Measurements from ENCODE around the gene CPM. TPM values are rescaled to one million over a fixed set of nuclear protein-coding genes. Genes with fewer than 3 reads are reported as not detected.

The CPM gene
- polyA plus RNA-seq, 3 donors: 10.7 to 81.3 (median 74.8) TPM

DNA sequence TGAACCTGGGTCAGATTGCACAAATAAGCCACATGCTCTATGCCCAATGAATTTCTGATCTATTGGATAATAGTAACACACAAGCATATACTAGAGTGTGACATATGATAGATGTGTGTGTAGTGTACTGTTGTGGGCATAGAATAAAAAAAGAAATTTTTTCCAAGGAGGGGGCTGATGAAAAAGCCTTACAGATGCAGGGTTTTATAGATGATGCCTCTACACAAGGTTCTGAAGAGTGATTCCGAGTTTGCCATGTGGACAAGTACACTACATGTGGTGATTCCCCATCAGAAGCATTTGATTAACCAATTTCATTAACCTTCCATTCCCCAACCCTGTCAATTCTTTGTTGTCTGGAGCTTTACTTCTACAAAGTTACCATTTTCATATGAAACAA is 45.3 kb downstream of the CPM start:
- no peak overlapping the region for H3K27ac ChIP-seq (ENCODE audit: low read depth, low read length)
- WGBS, 3 donors: 93 to 95% (median 94%) methylated on average over 1 of the region's 1 CpG

DNA sequence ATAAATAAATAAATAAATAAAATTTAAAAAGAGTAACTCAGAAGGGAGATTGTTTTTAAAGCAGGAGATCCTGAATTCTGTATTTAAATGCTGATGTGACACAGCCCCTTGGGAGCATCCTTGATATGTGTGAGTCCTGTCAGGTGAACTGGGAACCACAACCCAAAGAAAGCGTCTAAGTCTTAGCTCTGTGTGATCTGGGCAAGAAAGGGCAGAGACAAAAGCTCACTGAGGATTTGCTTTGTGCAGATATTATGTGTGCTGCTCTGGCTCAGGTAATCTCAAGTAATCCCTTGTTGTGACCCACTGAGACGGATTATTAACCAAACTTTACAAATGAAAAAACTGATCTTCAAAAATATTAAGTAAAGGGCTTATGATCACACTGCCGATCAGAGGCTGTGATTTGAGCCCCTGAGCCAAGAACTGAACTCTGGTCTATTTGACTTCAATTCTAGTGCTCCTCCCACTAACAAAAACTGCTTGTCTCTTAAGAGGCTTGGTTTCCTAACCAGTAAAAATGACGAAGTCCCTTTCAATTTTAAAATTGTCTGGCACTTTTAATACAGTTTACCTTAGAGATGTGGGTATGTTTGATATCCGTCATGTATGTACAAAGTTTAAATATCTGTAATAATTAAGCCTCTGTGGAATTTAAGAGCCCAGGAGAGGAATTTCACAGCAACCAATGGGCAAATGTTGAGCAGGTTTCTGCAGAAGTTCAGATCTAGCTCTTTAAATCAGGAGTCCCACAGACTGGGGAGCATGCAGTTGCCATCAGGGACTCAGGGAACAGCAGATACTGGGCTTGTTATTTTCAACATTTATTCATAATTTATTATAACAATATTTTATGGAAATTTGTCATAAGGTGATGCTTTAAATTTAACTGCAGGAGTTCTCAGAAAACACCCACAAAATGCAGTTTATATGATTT is 46.1 kb downstream of the CPM start:
- H3K27ac ChIP-seq (ENCODE audit: low read depth, low read length): no peak overlapping the region
- 72 to 75% (median 74%) methylated on average over 5 of the region's 5 CpGs for WGBS, 3 donors

GRCh38 chr12:68885381-68885780 is 47.6 kb downstream of the CPM start:
- H3K27ac ChIP-seq (ENCODE audit: low read depth, low read length): no peak overlapping the region
- WGBS, 3 donors: 83 to 90% (median 89%) methylated on average over 3 of the region's 3 CpGs

DNA sequence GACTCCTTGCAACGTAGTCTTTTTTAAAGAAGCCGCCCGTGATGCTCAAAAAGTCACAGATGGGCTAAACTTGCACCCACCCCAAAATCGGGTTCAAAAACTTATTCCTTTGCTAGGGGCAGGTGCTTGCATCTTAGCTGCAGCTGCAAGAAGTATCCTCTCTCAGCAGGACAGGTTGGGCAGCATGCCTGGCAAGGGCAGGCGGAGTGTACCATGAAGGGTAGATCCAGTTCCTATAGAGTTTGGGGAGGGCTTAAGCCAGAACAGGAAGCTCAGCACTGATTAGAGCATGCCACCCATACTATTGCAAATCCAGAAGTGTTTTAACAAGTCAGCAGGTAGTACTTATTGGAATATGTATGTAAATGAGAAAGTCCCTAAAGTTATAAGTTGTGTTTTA is 48.7 kb downstream of the CPM start:
- no peak overlapping the region for H3K27ac ChIP-seq (ENCODE audit: low read depth, low read length)
- WGBS, 3 donors: 86 to 97% (median 97%) methylated on average over 5 of the region's 5 CpGs

DNA sequence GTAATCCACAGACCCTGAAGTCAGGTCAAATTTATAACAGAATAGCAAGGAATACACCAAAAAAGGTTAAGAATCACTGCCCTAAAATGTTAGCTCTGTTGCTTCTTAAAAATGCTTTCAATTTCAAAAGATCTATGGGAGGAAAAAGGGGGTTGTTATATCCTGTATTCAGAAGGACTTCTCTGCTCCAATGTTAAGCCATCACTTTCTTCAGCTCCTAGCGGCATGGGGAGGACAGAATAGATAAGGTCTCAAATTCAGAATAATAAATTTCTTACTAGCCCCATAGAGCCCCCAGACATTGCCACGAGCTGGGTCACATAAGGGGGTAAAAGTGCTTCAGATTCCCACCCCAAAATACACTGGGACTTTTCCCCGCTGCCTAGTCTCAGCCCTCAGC is 49.8 kb downstream of the CPM start:
- H3K27ac ChIP-seq (ENCODE audit: low read depth, low read length): no peak overlapping the region
- WGBS, 3 donors: 81 to 91% (median 86%) methylated on average over 3 of the region's 3 CpGs

DNA sequence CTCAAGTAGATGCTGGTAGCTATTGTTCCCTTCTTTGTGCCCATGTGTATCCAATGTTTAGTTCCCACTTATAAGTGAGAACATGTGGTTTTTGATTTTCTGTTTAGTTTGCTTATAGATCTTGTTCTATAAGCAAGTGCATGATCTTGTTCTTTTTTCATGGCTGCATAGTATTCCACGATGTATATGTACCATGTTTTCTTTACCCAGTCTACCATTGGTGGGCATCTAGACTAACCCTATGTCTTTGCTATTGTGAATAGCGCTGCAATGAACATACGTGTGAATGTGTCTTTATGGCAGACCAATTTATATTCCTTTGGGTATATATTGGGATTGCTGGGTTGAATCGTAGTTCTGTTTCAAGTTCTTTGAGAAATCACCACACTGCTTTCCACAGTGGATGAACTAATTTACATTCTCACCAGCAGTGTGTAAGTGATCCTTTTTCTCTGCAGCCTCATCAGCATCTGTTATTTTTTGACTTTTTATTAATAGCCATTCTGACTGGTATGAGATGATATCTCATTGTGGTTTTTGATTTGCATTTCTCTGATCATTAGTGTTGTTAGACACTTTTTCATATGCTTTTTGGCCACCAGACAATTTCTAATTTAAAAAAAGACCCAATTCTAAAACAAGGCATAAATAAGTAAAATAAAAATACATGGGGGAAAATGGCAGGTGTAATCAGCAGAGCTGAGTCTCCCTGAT is 50.6 kb downstream of the CPM start:
- WGBS, 3 donors: 94 to 99% (median 95%) methylated on average over 4 of the region's 4 CpGs
- H3K27ac ChIP-seq (ENCODE audit: low read depth, low read length): no peak overlapping the region

DNA sequence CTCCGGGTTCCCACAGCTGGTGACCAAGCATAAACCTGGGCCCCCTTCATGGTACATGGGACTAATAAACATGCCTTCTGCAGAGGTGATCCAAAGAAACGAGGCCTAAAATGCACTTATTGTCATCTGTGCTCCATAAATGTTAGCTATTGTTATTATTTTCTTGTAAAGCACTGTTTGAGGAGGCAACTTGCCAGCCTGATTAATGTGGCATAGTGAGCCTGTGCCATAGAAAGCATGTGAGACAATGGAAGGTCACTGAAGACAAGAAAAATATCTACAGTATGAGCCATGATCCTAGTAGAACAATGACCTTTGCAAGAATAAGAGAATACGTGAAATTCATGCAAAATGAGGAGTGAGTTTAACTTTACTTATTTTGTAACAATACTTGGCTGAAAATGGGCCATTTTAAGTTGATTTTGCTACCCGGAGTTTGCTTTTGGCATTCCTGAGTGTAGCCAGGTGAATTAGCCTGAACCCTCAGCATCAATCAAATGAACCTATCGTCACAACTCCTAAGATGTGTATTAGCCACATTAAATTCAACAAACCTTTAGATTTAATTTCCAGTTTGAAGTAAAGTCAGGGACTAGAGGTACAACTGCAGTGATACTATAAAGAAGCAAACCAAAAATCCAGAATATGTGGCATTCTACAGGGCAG is 52.2 kb downstream of the CPM start:
- H3K27ac ChIP-seq (ENCODE audit: low read depth, low read length): no peak overlapping the region
- WGBS, 3 donors: 71 to 89% (median 84%) methylated on average over 5 of the region's 5 CpGs

DNA sequence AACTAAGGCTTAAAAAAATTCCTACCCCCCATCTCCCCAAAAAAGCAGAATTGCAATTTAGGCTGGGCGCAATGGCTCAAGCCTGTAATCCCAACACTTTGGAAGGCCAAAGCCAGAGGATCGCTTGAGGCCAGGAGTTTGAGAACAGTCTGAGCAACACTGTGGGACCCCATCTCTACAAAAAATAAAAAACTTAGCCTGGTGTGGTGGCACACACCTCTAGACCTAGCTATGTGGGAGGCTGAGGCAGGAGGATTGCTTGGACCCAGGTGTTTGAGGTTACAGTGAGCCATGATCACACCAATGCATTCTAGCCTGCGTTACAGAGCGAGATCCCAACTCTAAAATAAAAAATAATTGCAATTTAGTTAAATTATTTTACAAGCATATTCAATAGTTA is 54.1 kb downstream of the CPM start:
- no peak overlapping the region for H3K27ac ChIP-seq (ENCODE audit: low read depth, low read length)
- 96 to 98% (median 97%) methylated on average over 4 of the region's 4 CpGs for WGBS, 3 donors

- no peak overlapping the region for H3K27ac ChIP-seq (ENCODE audit: low read depth, low read length)
- whole genome bisulfite sequencing, 3 donors: 93 to 94% (median 93%) methylated on average over 4 of the region's 4 CpGs
These were observed 54.7 kb downstream of the CPM start for GRCh38 chr12:68878283-68878682.

- H3K27ac ChIP-seq (ENCODE audit: low read depth, low read length): no peak overlapping the region
- WGBS, 3 donors: 95 to 98% (median 96%) methylated on average over 4 of the region's 4 CpGs
These were observed 55.4 kb downstream of the CPM start for GRCh38 chr12:68877583-68877982.

DNA sequence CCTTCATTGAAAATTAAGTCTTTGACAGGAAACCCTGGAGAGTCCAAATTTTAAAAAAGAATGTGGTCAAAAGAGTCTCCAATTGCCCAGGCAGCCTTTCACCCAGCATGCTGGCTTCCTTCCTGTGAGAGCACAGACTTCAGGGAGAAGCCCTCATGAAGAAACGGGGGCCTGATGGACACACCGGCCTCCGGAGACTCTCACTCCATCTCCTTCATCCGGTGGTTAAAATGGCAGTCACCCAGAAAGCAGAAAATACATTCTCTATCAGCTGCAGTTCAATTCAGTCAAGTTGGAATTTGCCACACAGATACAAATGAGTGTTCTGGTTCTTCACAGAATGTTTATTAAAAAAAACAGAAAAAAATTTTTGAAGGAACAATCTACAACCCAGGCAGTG is 56.5 kb downstream of the CPM start:
- WGBS, 3 donors: 11 to 37% (median 14%) methylated on average over 4 of the region's 4 CpGs
- no peak overlapping the region for H3K27ac ChIP-seq (ENCODE audit: low read depth, low read length)

DNA sequence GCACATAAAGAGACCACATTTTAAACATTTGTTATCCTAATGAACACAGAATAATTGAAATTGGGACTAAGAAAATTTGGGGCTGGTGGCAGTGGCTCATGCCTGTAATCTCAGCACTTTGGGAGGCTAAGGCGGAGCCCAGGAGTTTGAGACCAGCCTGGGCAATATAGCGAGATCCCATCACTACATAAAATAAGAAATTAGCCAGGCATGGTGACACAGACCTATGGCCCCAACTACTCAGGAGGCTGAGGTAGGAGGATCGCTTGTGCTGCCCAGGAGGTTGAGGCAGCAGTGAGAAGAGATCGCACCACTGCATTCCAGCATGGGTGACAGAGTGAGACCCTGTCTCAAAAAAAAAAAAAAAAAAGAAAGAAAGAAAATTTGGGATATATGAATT is 59.7 kb downstream of the CPM start:
- 96 to 97% (median 96%) methylated on average over 4 of the region's 4 CpGs for WGBS, 3 donors
- H3K27ac ChIP-seq (ENCODE audit: low read depth, low read length): no peak overlapping the region

- H3K27ac ChIP-seq (ENCODE audit: low read depth, low read length): no peak overlapping the region
- 66 to 83% (median 83%) methylated on average over 6 of the region's 6 CpGs for WGBS, 3 donors
These were observed 61.0 kb downstream of the CPM start for GRCh38 chr12:68871921-68872320.

DNA sequence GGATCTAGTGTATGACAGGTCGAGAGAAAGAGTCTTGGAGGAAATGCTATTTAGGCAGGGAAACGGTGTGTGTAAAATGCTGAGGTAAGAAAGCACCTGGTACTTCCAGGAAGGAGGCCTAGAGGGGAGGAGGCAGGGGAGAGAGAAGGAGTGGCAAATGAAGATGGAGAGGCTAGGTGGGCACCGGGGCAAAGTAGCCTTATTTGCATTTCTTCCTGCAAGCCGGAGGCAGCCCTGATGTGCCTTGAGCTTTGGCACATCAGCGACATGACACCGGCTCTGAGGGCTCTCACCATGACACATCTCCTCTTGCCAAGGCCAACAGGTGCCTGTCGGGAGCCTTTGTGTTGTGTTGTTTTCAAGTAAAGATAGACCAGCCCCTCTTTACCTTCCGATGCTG is 61.6 kb downstream of the CPM start:
- 80 to 88% (median 87%) methylated on average over 8 of the region's 8 CpGs for whole genome bisulfite sequencing, 3 donors
- H3K27ac ChIP-seq (ENCODE audit: low read depth, low read length): no peak overlapping the region

- no peak overlapping the region for H3K27ac ChIP-seq (ENCODE audit: low read depth, low read length)
- 86% methylated on average over 6 of the region's 6 CpGs for WGBS, 3 donors
These were observed 62.5 kb downstream of the CPM start for GRCh38 chr12:68870443-68870842.

- no peak overlapping the region for H3K27ac ChIP-seq (ENCODE audit: low read depth, low read length)
- WGBS, 3 donors: 79 to 92% (median 89%) methylated on average over 5 of the region's 5 CpGs
These were observed 63.0 kb downstream of the CPM start for GRCh38 chr12:68870011-68870410.

- no peak overlapping the region for H3K27ac ChIP-seq (ENCODE audit: low read depth, low read length)
- 76 to 80% (median 78%) methylated on average over 10 of the region's 10 CpGs for WGBS, 3 donors
These were observed 64.8 kb downstream of the CPM start for GRCh38 chr12:68868043-68868790.

DNA sequence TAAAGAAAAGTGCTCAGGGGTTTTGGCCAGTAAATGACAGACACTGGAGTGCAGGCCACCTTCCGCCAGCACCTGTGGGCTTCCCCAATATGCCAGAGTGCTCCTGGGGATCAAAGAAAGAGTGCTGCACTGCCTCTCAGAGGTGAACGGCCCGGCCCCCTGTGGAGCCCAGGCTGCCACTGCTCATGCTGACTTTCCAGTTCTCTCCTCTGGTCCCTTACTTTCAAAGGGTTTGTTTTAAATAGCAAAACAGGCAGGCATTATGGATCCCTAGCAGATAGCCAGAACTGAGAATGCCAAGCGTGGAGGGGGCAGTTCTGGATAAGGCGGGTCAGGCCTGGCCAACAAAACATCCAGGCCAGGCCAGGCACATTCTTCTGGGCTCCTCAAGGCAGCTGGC is 65.4 kb downstream of the CPM start:
- no peak overlapping the region for H3K27ac ChIP-seq (ENCODE audit: low read depth, low read length)
- WGBS, 3 donors: 81 to 90% (median 84%) methylated on average over 5 of the region's 5 CpGs

Measured in adipose tissue (tissue), 3 donors.